ENCODE results near the gene PIP4P1. TPM values are rescaled to one million over a fixed set of nuclear protein-coding genes. Genes with fewer than 3 reads are reported as not detected.
"Not testable (repeated sequence)": the region's sequence is repeated elsewhere in the genome, so short reads cannot be mapped to it uniquely, and the experiment has no call there.

PIP4P1 gene
- polyA plus RNA-seq, 3 donors = 19.4 to 106 (median 21.2) TPM

DNA sequence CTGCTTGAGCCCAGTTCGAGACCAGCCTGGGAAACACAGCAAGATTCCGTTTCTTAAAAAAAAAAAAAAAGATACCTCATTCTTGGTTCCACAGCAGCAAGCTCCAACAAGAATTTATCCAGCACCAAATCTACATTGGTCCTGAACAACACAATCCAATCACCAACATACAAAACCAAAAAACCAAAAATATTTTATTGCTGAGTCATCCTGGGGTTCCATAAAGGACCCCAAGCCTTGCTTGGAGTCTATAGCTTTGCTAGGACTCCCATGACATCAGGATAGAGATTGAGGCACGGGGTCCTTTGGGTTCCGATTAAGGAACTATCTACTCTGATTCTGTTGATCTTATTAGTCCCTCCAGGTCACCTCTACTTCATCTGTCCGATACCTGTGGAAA is 14.3 kb downstream of the PIP4P1 start:
- 100% methylated on average over 2 of the region's 5 CpGs for WGBS (ENCODE audit: insufficient coverage)
- H3K27ac ChIP-seq (ENCODE audit: low read depth in 1 of 2, low read length in 2 of 2) = no peak overlapping the region
- no peak overlapping the region for H2AFZ ChIP-seq (ENCODE audit: insufficient read depth, low read depth, low read length, poor library complexity, severe bottlenecking)
- no peak overlapping the region for H3K4me3 Mint-ChIP-seq
- intact Hi-C loops (cut with micrococcal nuclease) = no loop called here
- H3K4me1 ChIP-seq (ENCODE audit: control insufficient read depth in 1 of 2, insufficient read depth in 2 of 2, low read length in 2 of 2) = peaks cover 16% of the 10 kb centered on the region in 2 donors
- peaks cover 9 to 30% of the 10 kb centered on the region in 2 donors for H3K36me3 Mint-ChIP-seq
- peaks cover 61 to 69% of the 10 kb centered on the region in 2 donors for H3K36me3 ChIP-seq (replicated peaks in 1 of 2; ENCODE audit: control insufficient read depth in 1 of 2, insufficient read depth in 2 of 2, low read length in 2 of 2)
- no peak overlapping the region for H3K4me2 ChIP-seq (replicated peaks; ENCODE audit: extremely low read depth, low read length, poor library complexity, severe bottlenecking)
- H4K20me1 ChIP-seq (ENCODE audit: insufficient read depth, low read length) = no peaks in the 10 kb centered on the region
- no peaks in the 10 kb centered on the region for H3K9me3 Mint-ChIP-seq
- no peak overlapping the region for H3K4me3 ChIP-seq (replicated peaks in 1 of 3; ENCODE audit: low read depth in 2 of 3, low read length in 3 of 3)
- H3K9me3 ChIP-seq (replicated peaks in 1 of 2; ENCODE audit: control insufficient read depth in 1 of 2, insufficient read depth in 1 of 2, low read length in 2 of 2) = no peaks in the 10 kb centered on the region
- no peak overlapping the region for H3K9ac ChIP-seq (ENCODE audit: insufficient read depth, low read length, poor library complexity, severe bottlenecking)
- H3K27ac Mint-ChIP-seq = no peak overlapping the region
- TF ChIP-seq, protein P1, sequence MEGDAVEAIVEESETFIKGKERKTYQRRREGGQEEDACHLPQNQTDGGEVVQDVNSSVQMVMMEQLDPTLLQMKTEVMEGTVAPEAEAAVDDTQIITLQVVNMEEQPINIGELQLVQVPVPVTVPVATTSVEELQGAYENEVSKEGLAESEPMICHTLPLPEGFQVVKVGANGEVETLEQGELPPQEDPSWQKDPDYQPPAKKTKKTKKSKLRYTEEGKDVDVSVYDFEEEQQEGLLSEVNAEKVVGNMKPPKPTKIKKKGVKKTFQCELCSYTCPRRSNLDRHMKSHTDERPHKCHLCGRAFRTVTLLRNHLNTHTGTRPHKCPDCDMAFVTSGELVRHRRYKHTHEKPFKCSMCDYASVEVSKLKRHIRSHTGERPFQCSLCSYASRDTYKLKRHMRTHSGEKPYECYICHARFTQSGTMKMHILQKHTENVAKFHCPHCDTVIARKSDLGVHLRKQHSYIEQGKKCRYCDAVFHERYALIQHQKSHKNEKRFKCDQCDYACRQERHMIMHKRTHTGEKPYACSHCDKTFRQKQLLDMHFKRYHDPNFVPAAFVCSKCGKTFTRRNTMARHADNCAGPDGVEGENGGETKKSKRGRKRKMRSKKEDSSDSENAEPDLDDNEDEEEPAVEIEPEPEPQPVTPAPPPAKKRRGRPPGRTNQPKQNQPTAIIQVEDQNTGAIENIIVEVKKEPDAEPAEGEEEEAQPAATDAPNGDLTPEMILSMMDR (IDR thresholded peaks at IDR 0.05) = no peak
- peaks cover 9% of the 10 kb centered on the region for H3K4me1 Mint-ChIP-seq
- DNase-seq = no peak
- H3K27me3 ChIP-seq (ENCODE audit: control insufficient read depth in 2 of 2, insufficient read depth in 2 of 2, low read length in 2 of 2) = no peaks in the 10 kb centered on the region
- H3K79me2 ChIP-seq (ENCODE audit: insufficient read depth, low read length) = peaks cover 2% of the 10 kb centered on the region
- peaks cover 0 to 1% (median 0%) of the 10 kb centered on the region in 3 donors for H3K27me3 Mint-ChIP-seq (ENCODE audit: low read depth in 3 of 3)

DNA sequence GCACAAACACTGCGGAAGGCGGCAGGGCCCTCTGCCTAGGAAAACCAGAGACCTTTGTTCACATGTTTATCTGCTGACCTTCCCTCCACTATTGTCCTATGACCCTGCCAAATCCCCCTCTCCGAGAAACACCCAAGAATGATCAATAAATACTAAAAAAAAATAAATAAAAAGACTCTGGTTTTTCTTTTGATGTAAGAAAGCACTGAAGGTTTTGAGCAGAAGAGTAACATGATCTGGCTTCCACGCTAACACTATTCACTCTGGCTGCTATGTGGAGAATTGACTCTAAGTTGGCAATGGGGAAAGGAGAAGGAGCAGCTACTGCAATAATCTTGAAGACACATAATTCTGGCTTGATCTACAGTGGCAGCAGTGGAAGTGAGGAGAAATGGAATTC is 17.6 kb downstream of the PIP4P1 start:
- H3K9ac ChIP-seq (ENCODE audit: insufficient read depth, low read length, poor library complexity, severe bottlenecking); H3K9me3 Mint-ChIP-seq; H3K27ac Mint-ChIP-seq; H2AFZ ChIP-seq (ENCODE audit: insufficient read depth, low read depth, low read length, poor library complexity, severe bottlenecking); H3K4me2 ChIP-seq (replicated peaks; ENCODE audit: extremely low read depth, low read length, poor library complexity, severe bottlenecking); H3K27me3 Mint-ChIP-seq (ENCODE audit: low read depth in 3 of 3); H3K36me3 Mint-ChIP-seq; intact Hi-C loops (cut with micrococcal nuclease); H3K79me2 ChIP-seq (ENCODE audit: insufficient read depth, low read length); H3K27ac ChIP-seq (ENCODE audit: low read depth in 1 of 2, low read length in 2 of 2); H3K4me3 ChIP-seq (replicated peaks in 1 of 3; ENCODE audit: low read depth in 2 of 3, low read length in 3 of 3); H3K27me3 ChIP-seq (ENCODE audit: control insufficient read depth in 2 of 2, insufficient read depth in 2 of 2, low read length in 2 of 2); H4K20me1 ChIP-seq (ENCODE audit: insufficient read depth, low read length); DNase-seq; H3K4me3 Mint-ChIP-seq; H3K9me3 ChIP-seq (replicated peaks in 1 of 2; ENCODE audit: control insufficient read depth in 1 of 2, insufficient read depth in 1 of 2, low read length in 2 of 2): not testable (repeated sequence)
- Histone ChIP-seq H3K36me3 (replicated peaks in 1 of 2; ENCODE audit: control insufficient read depth in 1 of 2, insufficient read depth in 2 of 2, low read length in 2 of 2) (peaks cover 31 to 39% of the 10 kb centered on the region in 2 donors), H3K4me1 (ENCODE audit: control insufficient read depth in 1 of 2, insufficient read depth in 2 of 2, low read length in 2 of 2) (peaks cover 34 to 39% of the 10 kb centered on the region in 2 donors)
- WGBS (ENCODE audit: insufficient coverage) = no CpG with 5 or more reads among the region's 4 CpGs
- peaks cover 37% of the 10 kb centered on the region for H3K4me1 Mint-ChIP-seq
